HepG2 (cell line): ENCODE data around the gene TALDO1. TPM values are rescaled to one million over a fixed set of nuclear protein-coding genes. Genes with fewer than 3 reads are reported as not detected.

Experiments used
- CAMTA2 ChIP-seq: sonication (generic); formaldehyde crosslinking; IDR thresholded peaks from 2 replicates; pipeline ENCODE4 v1.4.0; 2020; ENCODE audit warnings: mild to moderate bottlenecking, missing genetic modification reagents, borderline replicate concordance
- CBFB ChIP-seq: sonication (generic); formaldehyde crosslinking; IDR thresholded peaks from 2 replicates; pipeline ENCODE4 v1.4.0; 2020; ENCODE audit warnings: missing genetic modification reagents
- CHCHD3 ChIP-seq: sonication (generic); formaldehyde crosslinking; IDR thresholded peaks from 2 replicates; pipeline ENCODE4 v1.8.0; 2022; ENCODE audit warnings: mild to moderate bottlenecking, missing genetic modification reagents, moderate library complexity
- CHD4 ChIP-seq: fragments of 200-600 bp; sonication (generic); IDR thresholded peaks from 2 replicates; pipeline ENCODE4 v1.7.0; 2017; ENCODE audit warnings: mild to moderate bottlenecking, low read length, borderline replicate concordance
- ETV5 ChIP-seq: IDR thresholded peaks from 2 replicates; pipeline ENCODE4 v1.6.1; 2018; ENCODE audit warnings: missing biosample characterization, missing genetic modification reagents, inconsistent platforms, borderline replicate concordance
- NR2F1 ChIP-seq, 2 experiments: fragments of 450-650 bp in 1 of 2; formaldehyde crosslinking in 1 of 2; IDR thresholded peaks; 2 replicates each; pipeline versions ENCODE4 v1.5.0 to v1.6.1; 2016 to 2020; ENCODE audit warnings: mild to moderate bottlenecking in 1 of 2, missing compliant biosample characterization in 1 of 2, missing genetic modification reagents in 1 of 2, moderate library complexity in 1 of 2
- SMARCC2 ChIP-seq: fragments of 450-650 bp; IDR thresholded peaks from 2 replicates; pipeline ENCODE4 v1.6.1; 2017; ENCODE audit warnings: antibody characterized with exemption, mild to moderate bottlenecking
- SNRNP70 ChIP-seq: fragments of 200-400 bp; formaldehyde crosslinking; IDR thresholded peaks from 2 replicates; pipeline ENCODE4 v1.6.1; 2017; ENCODE audit warnings: mild to moderate bottlenecking, low read depth, low read length, moderate library complexity
- ZNF180 ChIP-seq: sonication (generic); formaldehyde crosslinking; IDR thresholded peaks from 2 replicates; pipeline ENCODE4 v1.4.0; 2020; ENCODE audit warnings: low read depth, missing genetic modification reagents, borderline replicate concordance
- ZNF264 ChIP-seq: sonication (generic); formaldehyde crosslinking; IDR thresholded peaks from 2 replicates; pipeline ENCODE4 v1.4.0; 2020; ENCODE audit warnings: missing genetic modification reagents
- ZNF543 ChIP-seq: sonication (generic); formaldehyde crosslinking; IDR thresholded peaks from 2 replicates; pipeline ENCODE4 v1.4.0; 2020; ENCODE audit warnings: mild to moderate bottlenecking, missing genetic modification reagents
- ZNF557 ChIP-seq: sonication (generic); formaldehyde crosslinking; IDR thresholded peaks from 2 replicates; pipeline ENCODE4 v1.4.0; 2020; ENCODE audit warnings: missing genetic modification reagents
- ZNF891 ChIP-seq: sonication (generic); formaldehyde crosslinking; IDR thresholded peaks from 2 replicates; pipeline ENCODE4 v1.5.0; 2020; ENCODE audit warnings: mild to moderate bottlenecking, missing genetic modification reagents
- ZSCAN20 ChIP-seq: sonication (generic); formaldehyde crosslinking; IDR thresholded peaks from 2 replicates; pipeline ENCODE4 v1.4.0; 2020; ENCODE audit warnings: missing genetic modification reagents, mild to moderate bottlenecking, borderline replicate concordance
- polyA plus RNA-seq, 8 experiments: library from polyadenylated mRNA; depleted of rRNA in 3 of 8; stranded (reverse) in 7 of 8; unstranded in 1 of 8; fragments of >200 nt; fragmentation: Illumina TruSeq in 4 of 8; extraction: Trizol in 4 of 8; gene quantifications; 2 replicates each; pipeline versions ENCODE4 v1.2.1 to v1.2.3, GENCODE V29; 2011 to 2016; ENCODE audit warnings: low read depth in 4 of 8, missing spikeins in 1 of 8, mixed read lengths in 1 of 8; ENCODE audit not compliant: insufficient read depth in 1 of 8
- total RNA-seq, 5 experiments: library from RNA; depleted of rRNA; stranded (reverse); fragments of >200 nt; fragmentation: Illumina TruSeq; extraction: Trizol; gene quantifications; 2 replicates each; pipeline ENCODE4 v1.2.3, GENCODE V29; 2016; ENCODE audit warnings: low read depth in 1 of 5
- TF ChIP-seq, protein P1 (sequence below): sonication (generic); formaldehyde crosslinking; IDR thresholded peaks from 2 replicates; pipeline ENCODE4 v1.5.1; 2020; ENCODE audit warnings: mild to moderate bottlenecking, missing genetic modification reagents, moderate library complexity
- TF ChIP-seq, protein P2 (sequence below): sonication (generic); formaldehyde crosslinking; IDR thresholded peaks from 2 replicates; pipeline ENCODE4 v1.4.0; 2020; ENCODE audit warnings: missing genetic modification reagents
- TF ChIP-seq, protein P3 (sequence below): sonication (generic); formaldehyde crosslinking; IDR thresholded peaks from 2 replicates; pipeline ENCODE4 v1.8.1; 2023; ENCODE audit warnings: mild to moderate bottlenecking, missing genetic modification reagents, borderline replicate concordance
- TF ChIP-seq, protein P4 (sequence below): IDR thresholded peaks from 2 replicates; pipeline ENCODE4 v1.6.1; 2018; ENCODE audit warnings: missing genetic modification reagents
- TF ChIP-seq, protein P5 (sequence below): sonication (generic); formaldehyde crosslinking; conservative IDR thresholded peaks from 2 replicates; pipeline ENCODE4 v1.4.0; 2020; ENCODE audit warnings: mild to moderate bottlenecking, missing genetic modification reagents, moderate library complexity

TALDO1 gene
- total and polyA plus RNA-seq, 2 of the 13 experiments (the other 11 are each of a cell fraction or from before 2014, with no cell fraction given): 107 to 240 TPM

DNA sequence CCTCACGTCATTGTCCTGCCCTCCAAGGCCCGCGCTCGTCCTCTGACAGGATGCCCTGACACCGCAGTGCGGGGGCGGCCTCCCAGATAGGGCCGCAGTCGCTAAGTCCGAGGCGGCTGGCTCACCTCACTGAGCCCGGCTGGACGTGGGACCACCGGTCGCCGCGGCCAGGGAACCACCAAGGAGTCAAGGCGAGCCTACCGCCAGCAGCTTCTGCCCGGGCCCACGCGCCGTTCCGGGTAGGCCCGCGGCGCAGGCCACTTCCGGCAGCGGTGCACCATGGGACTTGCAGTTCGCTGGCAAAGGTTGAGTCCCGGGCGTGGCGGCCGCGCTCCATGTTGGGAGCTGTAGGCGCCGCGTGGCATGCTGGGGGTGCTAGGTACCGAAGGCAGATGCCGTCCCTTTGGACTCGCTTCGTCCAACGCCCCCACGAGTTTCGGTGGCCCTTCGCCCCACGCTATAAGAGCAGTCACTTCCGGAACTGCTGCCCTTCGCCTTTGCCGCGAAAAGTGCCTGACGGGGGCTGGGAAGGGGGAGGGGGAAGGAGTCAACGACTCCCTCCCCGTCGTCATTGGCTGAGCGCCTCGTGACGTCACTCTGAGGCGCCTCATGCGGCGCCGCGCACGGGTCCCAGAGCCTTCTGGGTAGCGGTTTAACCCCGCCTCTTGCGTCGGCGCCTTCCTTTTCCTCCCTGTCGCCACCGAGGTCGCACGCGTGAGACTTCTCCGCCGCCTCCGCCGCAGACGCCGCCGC lies 62.2 kb downstream of the TALDO1 start, which contains the start of gene RPLP2 (continued):
- TF ChIP-seq, protein P1, sequence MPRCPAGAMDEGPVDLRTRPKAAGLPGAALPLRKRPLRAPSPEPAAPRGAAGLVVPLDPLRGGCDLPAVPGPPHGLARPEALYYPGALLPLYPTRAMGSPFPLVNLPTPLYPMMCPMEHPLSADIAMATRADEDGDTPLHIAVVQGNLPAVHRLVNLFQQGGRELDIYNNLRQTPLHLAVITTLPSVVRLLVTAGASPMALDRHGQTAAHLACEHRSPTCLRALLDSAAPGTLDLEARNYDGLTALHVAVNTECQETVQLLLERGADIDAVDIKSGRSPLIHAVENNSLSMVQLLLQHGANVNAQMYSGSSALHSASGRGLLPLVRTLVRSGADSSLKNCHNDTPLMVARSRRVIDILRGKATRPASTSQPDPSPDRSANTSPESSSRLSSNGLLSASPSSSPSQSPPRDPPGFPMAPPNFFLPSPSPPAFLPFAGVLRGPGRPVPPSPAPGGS: peak; percentile 59; the same call in 1 of the 2 replicates
- TF ChIP-seq ZNF891: peak; percentile 71
- TF ChIP-seq CBFB (CRISPR knock-in tag): peak; percentile 83; the same call in 1 of the 2 replicates
- TF ChIP-seq NR2F1 (CRISPR knock-in tag; IDR thresholded peaks at IDR 0.05): no peak
- TF ChIP-seq ZNF180 (CRISPR knock-in tag): no peak
- TF ChIP-seq CHCHD3 (CRISPR knock-in tag): peak; percentile 20; the same call in 1 of the 2 replicates
- TF ChIP-seq, protein P2, sequence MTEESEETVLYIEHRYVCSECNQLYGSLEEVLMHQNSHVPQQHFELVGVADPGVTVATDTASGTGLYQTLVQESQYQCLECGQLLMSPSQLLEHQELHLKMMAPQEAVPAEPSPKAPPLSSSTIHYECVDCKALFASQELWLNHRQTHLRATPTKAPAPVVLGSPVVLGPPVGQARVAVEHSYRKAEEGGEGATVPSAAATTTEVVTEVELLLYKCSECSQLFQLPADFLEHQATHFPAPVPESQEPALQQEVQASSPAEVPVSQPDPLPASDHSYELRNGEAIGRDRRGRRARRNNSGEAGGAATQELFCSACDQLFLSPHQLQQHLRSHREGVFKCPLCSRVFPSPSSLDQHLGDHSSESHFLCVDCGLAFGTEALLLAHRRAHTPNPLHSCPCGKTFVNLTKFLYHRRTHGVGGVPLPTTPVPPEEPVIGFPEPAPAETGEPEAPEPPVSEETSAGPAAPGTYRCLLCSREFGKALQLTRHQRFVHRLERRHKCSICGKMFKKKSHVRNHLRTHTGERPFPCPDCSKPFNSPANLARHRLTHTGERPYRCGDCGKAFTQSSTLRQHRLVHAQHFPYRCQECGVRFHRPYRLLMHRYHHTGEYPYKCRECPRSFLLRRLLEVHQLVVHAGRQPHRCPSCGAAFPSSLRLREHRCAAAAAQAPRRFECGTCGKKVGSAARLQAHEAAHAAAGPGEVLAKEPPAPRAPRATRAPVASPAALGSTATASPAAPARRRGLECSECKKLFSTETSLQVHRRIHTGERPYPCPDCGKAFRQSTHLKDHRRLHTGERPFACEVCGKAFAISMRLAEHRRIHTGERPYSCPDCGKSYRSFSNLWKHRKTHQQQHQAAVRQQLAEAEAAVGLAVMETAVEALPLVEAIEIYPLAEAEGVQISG (CRISPR knock-in tag): peak; percentile 93
- TF ChIP-seq CHD4: no peak
- TF ChIP-seq, protein P3, sequence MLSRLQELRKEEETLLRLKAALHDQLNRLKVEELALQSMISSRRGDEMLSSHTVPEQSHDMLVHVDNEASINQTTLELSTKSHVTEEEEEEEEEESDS (CRISPR knock-in tag): no peak
- TF ChIP-seq, protein P4, sequence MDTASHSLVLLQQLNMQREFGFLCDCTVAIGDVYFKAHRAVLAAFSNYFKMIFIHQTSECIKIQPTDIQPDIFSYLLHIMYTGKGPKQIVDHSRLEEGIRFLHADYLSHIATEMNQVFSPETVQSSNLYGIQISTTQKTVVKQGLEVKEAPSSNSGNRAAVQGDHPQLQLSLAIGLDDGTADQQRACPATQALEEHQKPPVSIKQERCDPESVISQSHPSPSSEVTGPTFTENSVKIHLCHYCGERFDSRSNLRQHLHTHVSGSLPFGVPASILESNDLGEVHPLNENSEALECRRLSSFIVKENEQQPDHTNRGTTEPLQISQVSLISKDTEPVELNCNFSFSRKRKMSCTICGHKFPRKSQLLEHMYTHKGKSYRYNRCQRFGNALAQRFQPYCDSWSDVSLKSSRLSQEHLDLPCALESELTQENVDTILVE (CRISPR knock-in tag): 0 out of 2 replicates have a peak, but pooled peaks have one; percentile 15
- no peak; the same call in 1 of the 2 replicates for TF ChIP-seq ZSCAN20
- TF ChIP-seq ZNF557 (CRISPR knock-in tag): no peak
- 0 out of 2 replicates have a peak, but pooled peaks have one; percentile 14 for TF ChIP-seq ZNF264 (CRISPR knock-in tag)
- TF ChIP-seq, protein P5, sequence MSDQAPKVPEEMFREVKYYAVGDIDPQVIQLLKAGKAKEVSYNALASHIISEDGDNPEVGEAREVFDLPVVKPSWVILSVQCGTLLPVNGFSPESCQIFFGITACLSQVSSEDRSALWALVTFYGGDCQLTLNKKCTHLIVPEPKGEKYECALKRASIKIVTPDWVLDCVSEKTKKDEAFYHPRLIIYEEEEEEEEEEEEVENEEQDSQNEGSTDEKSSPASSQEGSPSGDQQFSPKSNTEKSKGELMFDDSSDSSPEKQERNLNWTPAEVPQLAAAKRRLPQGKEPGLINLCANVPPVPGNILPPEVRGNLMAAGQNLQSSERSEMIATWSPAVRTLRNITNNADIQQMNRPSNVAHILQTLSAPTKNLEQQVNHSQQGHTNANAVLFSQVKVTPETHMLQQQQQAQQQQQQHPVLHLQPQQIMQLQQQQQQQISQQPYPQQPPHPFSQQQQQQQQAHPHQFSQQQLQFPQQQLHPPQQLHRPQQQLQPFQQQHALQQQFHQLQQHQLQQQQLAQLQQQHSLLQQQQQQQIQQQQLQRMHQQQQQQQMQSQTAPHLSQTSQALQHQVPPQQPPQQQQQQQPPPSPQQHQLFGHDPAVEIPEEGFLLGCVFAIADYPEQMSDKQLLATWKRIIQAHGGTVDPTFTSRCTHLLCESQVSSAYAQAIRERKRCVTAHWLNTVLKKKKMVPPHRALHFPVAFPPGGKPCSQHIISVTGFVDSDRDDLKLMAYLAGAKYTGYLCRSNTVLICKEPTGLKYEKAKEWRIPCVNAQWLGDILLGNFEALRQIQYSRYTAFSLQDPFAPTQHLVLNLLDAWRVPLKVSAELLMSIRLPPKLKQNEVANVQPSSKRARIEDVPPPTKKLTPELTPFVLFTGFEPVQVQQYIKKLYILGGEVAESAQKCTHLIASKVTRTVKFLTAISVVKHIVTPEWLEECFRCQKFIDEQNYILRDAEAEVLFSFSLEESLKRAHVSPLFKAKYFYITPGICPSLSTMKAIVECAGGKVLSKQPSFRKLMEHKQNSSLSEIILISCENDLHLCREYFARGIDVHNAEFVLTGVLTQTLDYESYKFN (CRISPR knock-in tag): peak; percentile 62
- no peak; the same call in 1 of the 2 replicates for TF ChIP-seq SMARCC2
- TF ChIP-seq SNRNP70: no peak
- peak; percentile 4; the same call in 1 of the 2 replicates for TF ChIP-seq CAMTA2 (CRISPR knock-in tag)
- TF ChIP-seq ZNF543 (CRISPR knock-in tag): peak; percentile 91; the same call in 1 of the 2 replicates
- peak; percentile 64 for TF ChIP-seq ETV5 (CRISPR knock-in tag)
